ENCODE results near the gene KCNN1. TPM values are rescaled to one million over a fixed set of nuclear protein-coding genes. Genes with fewer than 3 reads are reported as not detected.

KCNN1 gene
- total and polyA plus RNA-seq, 9 of the 15 experiments (the other 6 are each of a cell fraction or from before 2014, with no cell fraction given), result 0.01 to 6.2 (median 0.72) TPM

DNA sequence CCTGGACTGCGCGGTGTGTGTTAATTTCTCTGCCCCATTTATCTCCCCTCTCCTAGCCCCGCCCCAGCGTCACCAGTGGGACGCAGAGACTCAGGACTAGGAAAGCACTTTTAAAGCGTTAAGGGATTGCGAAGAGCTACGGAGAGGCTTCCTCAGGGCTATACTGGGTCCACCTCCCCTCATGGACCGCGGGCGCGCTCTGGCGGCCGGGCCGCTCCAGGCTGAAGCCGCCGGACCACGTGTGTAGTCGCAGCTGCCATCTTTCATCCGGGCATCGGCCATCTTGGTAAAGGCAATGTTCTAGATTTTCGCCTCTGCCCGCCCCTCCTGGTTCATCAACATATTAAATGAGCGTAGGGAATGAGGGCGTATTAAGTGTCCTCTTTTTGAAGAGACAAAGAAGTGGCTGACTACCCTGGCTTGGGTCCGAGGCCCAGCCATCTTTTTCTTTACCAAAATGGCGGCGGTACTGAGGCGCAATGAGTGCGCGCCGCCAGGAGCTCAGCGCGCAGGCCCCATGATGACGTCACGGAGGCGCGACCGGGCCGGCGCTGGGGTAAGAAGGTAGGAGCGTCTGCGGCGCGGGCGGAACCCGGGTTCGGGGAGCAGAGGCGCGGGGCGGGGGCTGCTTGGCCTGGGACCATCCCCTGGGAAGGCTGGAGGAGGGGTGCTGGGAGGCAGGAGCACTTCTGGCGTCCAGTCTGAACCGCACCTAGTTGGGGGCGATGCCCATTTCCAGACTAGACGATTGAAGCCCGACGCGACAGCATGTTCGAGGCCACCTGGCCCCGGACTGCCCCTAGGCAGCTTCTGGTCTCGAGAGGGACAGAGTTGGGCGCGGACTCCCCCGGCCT, 34.2 kb upstream of the KCNN1 start, which contains the start of gene CCDC124 (continued):
- TF ChIP-seq FOXO4 (CRISPR knock-in tag; IDR thresholded peaks at IDR 0.05), result peak; percentile 84; the same call in 1 of the 2 replicates
- no peak for TF ChIP-seq ZNF274 (IDR thresholded peaks at IDR 0.05; ENCODE audit: borderline replicate concordance, low read depth, low read length)
- TF ChIP-seq HNRNPUL1 (IDR thresholded peaks at IDR 0.05; ENCODE audit: low read length), result no peak
- TF ChIP-seq MAFK (IDR thresholded peaks at IDR 0.05; ENCODE audit: low read length), result no peak; the same call in 1 of the 2 replicates
- TF ChIP-seq ZNF766 (CRISPR knock-in tag; conservative IDR thresholded peaks at IDR 0.05), result peak; percentile 99
- TF ChIP-seq SNRNP70 (optimal IDR thresholded peaks at IDR 0.05; ENCODE audit: low read depth, low read length), result no peak
- TF ChIP-seq GABPB1 (CRISPR knock-in tag; IDR thresholded peaks at IDR 0.05), result peak; percentile 88
- TF ChIP-seq CBX5 (IDR thresholded peaks at IDR 0.05; ENCODE audit: borderline replicate concordance, low read depth), result no peak
- TF ChIP-seq ETS1 (conservative IDR thresholded peaks at IDR 0.05; ENCODE audit: control insufficient read depth, low read depth, low read length), result peak; percentile 94
- no peak for TF ChIP-seq ZKSCAN3 (CRISPR knock-in tag; IDR thresholded peaks at IDR 0.05)
- TF ChIP-seq MGA (IDR thresholded peaks at IDR 0.05), result peak; percentile 57; the same call in 1 of the 2 replicates
- TF ChIP-seq ZFPM2 (CRISPR knock-in tag; IDR thresholded peaks at IDR 0.05), result no peak
- TF ChIP-seq EHMT2 (IDR thresholded peaks at IDR 0.05), result peak; percentile 59; the same call in 1 of the 2 replicates

Measured in K562 (cell line).